ENCODE data around the gene DGCR8.

DGCR8 gene

GRCh38 chr22:20071524-20071972 lies 8.5 kb upstream of the DGCR8 start:
- H3K27me3 ChIP-seq (ENCODE audit: insufficient read depth, low read length), result 0 out of 2 replicates have a peak, but pooled peaks cover 2% of the 10 kb centered on the region
- H3K4me3 ChIP-seq (ENCODE audit: low read length), result no peak overlapping the region
- no peak overlapping the region for H3K9ac ChIP-seq (ENCODE audit: low read depth, low read length)
- no peaks in the 10 kb centered on the region for H3K9me3 ChIP-seq (ENCODE audit: insufficient read depth, low read depth, low read length)
- no peaks in the 10 kb centered on the region for H3K36me3 ChIP-seq (ENCODE audit: insufficient read depth, low read length)
- H3K27ac ChIP-seq (ENCODE audit: low read depth, low read length), result no peak overlapping the region
- H3K4me1 ChIP-seq (ENCODE audit: insufficient read depth, low read length), result no peaks in the 10 kb centered on the region
- 90% methylated on average over 8 of the region's 8 CpGs for WGBS

GRCh38 chr22:20076627-20077172 lies 3.3 kb upstream of the DGCR8 start:
- Histone ChIP-seq H3K27me3 (ENCODE audit: insufficient read depth, low read length) (no peaks in the 10 kb centered on the region), H3K9me3 (ENCODE audit: insufficient read depth, low read depth, low read length) (no peaks in the 10 kb centered on the region), H3K27ac (ENCODE audit: low read depth, low read length) (no peak overlapping the region), H3K4me3 (ENCODE audit: low read length) (no peak overlapping the region), H3K9ac (ENCODE audit: low read depth, low read length) (no peak overlapping the region), H3K4me1 (ENCODE audit: insufficient read depth, low read length) (peaks cover 6% of the 10 kb centered on the region; the same call in 1 of the 2 replicates), H3K36me3 (ENCODE audit: insufficient read depth, low read length) (peaks cover 4% of the 10 kb centered on the region; the same call in 1 of the 2 replicates)
- WGBS, result 88% methylated on average over 6 of the region's 6 CpGs

GRCh38 chr22:20080445-20080775 lies 369 bp downstream of the DGCR8 start:
- Histone ChIP-seq H3K27ac (ENCODE audit: low read depth, low read length) (peak overlapping the region; percentile 94), H3K9me3 (ENCODE audit: insufficient read depth, low read depth, low read length) (no peaks in the 10 kb centered on the region), H3K36me3 (ENCODE audit: insufficient read depth, low read length) (peaks cover 11% of the 10 kb centered on the region), H3K4me3 (ENCODE audit: low read length) (peak overlapping the region; percentile 97), H3K9ac (ENCODE audit: low read depth, low read length) (peak overlapping the region; percentile 97), H3K4me1 (ENCODE audit: insufficient read depth, low read length) (peaks cover 18% of the 10 kb centered on the region), H3K27me3 (ENCODE audit: insufficient read depth, low read length) (no peaks in the 10 kb centered on the region)
- under 1% methylated on average over 34 of the region's 34 CpGs for WGBS

- peaks cover 17% of the 10 kb centered on the region for H3K36me3 ChIP-seq (ENCODE audit: insufficient read depth, low read length)
- peak overlapping the region; percentile 97 for H3K9ac ChIP-seq (ENCODE audit: low read depth, low read length)
- H3K4me1 ChIP-seq (ENCODE audit: insufficient read depth, low read length), result peaks cover 18% of the 10 kb centered on the region
- H3K4me3 ChIP-seq (ENCODE audit: low read length), result peak overlapping the region; percentile 97
- WGBS, result 17% methylated on average over 27 of the region's 27 CpGs
- H3K27me3 ChIP-seq (ENCODE audit: insufficient read depth, low read length), result no peaks in the 10 kb centered on the region
- peak overlapping the region; percentile 94 for H3K27ac ChIP-seq (ENCODE audit: low read depth, low read length)
- H3K9me3 ChIP-seq (ENCODE audit: insufficient read depth, low read depth, low read length), result no peaks in the 10 kb centered on the region
These were observed 974 bp downstream of the DGCR8 start for GRCh38 chr22:20080776-20081654.

DNA sequence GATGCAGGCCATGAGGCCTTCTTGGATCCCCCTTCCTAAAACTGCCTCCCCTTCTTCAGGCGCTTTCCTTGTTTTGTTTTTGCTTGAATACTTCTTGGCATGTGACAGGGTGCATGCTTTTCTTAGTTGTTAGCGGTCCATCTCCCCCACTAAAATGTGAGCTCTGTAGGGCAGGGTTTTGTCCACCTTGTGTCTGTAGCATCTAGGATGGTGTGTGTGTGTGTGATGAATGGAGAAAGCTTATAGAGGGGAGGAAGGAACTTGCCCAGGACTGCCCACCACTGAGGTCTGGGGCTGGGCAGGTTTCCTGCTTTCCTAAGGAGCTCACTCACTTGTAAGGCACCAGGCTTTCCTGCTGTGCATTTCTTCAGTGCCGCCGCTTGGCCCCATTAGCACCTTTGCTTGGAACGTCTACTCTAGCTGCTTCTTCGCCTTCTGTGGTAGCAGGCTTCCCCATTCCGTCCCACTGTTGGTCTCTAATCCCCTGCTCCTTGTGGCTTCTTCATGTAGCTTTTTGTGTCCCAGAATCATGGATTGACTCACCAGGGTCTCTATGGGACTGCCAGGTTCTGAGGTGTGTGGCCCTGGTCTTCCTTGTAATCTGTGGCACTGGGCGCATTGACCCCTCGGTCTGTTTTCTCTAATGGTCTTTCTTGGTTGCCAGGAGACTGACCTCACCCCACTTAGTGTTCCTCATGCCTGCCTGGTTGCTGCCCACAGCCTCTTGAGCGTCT lies 3.3 kb downstream of the DGCR8 start:
- Histone ChIP-seq H3K36me3 (ENCODE audit: insufficient read depth, low read length) (peaks cover 40% of the 10 kb centered on the region), H3K9ac (ENCODE audit: low read depth, low read length) (peak overlapping the region; percentile 32; the same call in 1 of the 2 replicates), H3K27me3 (ENCODE audit: insufficient read depth, low read length) (no peaks in the 10 kb centered on the region), H3K27ac (ENCODE audit: low read depth, low read length) (no peak overlapping the region), H3K4me1 (ENCODE audit: insufficient read depth, low read length) (peaks cover 18% of the 10 kb centered on the region), H3K4me3 (ENCODE audit: low read length) (no peak overlapping the region), H3K9me3 (ENCODE audit: insufficient read depth, low read depth, low read length) (no peaks in the 10 kb centered on the region)
- 81% methylated on average over 10 of the region's 10 CpGs for WGBS

GRCh38 chr22:20083891-20084546 lies 4.0 kb downstream of the DGCR8 start:
- Histone ChIP-seq H3K4me3 (ENCODE audit: low read length) (no peak overlapping the region), H3K36me3 (ENCODE audit: insufficient read depth, low read length) (peaks cover 47% of the 10 kb centered on the region), H3K27ac (ENCODE audit: low read depth, low read length) (no peak overlapping the region), H3K27me3 (ENCODE audit: insufficient read depth, low read length) (no peaks in the 10 kb centered on the region), H3K4me1 (ENCODE audit: insufficient read depth, low read length) (peaks cover 18% of the 10 kb centered on the region), H3K9ac (ENCODE audit: low read depth, low read length) (0 out of 2 replicates have a peak overlapping the region, but pooled peaks have one; percentile 2), H3K9me3 (ENCODE audit: insufficient read depth, low read depth, low read length) (no peaks in the 10 kb centered on the region)
- WGBS, result 95% methylated on average over 10 of the region's 10 CpGs

- H3K9ac ChIP-seq (ENCODE audit: low read depth, low read length), result peak overlapping the region; percentile 56
- H3K27me3 ChIP-seq (ENCODE audit: insufficient read depth, low read length), result no peaks in the 10 kb centered on the region
- H3K4me3 ChIP-seq (ENCODE audit: low read length), result no peak overlapping the region
- no peaks in the 10 kb centered on the region for H3K9me3 ChIP-seq (ENCODE audit: insufficient read depth, low read depth, low read length)
- H3K27ac ChIP-seq (ENCODE audit: low read depth, low read length), result peak overlapping the region; percentile 39; the same call in 1 of the 2 replicates
- 80% methylated on average over 23 of the region's 23 CpGs for WGBS
- H3K36me3 ChIP-seq (ENCODE audit: insufficient read depth, low read length), result peaks cover 55% of the 10 kb centered on the region
- peaks cover 18% of the 10 kb centered on the region for H3K4me1 ChIP-seq (ENCODE audit: insufficient read depth, low read length)
These were observed 4.7 kb downstream of the DGCR8 start for GRCh38 chr22:20084547-20085413.

DNA sequence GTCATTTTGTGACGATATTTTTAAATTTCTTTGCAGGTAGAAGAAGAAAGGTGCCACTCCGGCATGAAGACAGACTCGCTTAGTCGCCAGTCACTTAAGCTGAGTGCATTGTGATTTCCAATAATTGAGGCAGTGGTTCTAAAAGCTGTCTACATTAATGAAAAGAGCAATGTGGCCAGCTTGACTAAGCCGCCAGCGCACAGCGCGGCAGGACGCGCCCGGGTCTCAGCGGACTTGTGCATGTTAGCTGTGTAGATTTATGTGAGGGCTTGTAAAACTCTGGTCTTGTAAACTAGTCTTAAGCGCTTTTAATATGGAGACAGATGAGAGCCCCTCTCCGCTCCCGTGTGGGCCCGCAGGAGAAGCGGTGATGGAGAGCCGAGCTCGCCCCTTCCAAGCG lies 5.6 kb downstream of the DGCR8 start:
- no peaks in the 10 kb centered on the region for H3K9me3 ChIP-seq (ENCODE audit: insufficient read depth, low read depth, low read length)
- H3K9ac ChIP-seq (ENCODE audit: low read depth, low read length), result no peak overlapping the region; the same call in 1 of the 2 replicates
- peaks cover 64% of the 10 kb centered on the region for H3K36me3 ChIP-seq (ENCODE audit: insufficient read depth, low read length)
- no peaks in the 10 kb centered on the region for H3K27me3 ChIP-seq (ENCODE audit: insufficient read depth, low read length)
- no peak overlapping the region for H3K4me3 ChIP-seq (ENCODE audit: low read length)
- no peak overlapping the region for H3K27ac ChIP-seq (ENCODE audit: low read depth, low read length)
- peaks cover 18% of the 10 kb centered on the region for H3K4me1 ChIP-seq (ENCODE audit: insufficient read depth, low read length)
- 96% methylated on average over 20 of the region's 20 CpGs for WGBS

- H3K27ac ChIP-seq (ENCODE audit: low read depth, low read length), result no peak overlapping the region
- H3K36me3 ChIP-seq (ENCODE audit: insufficient read depth, low read length), result peaks cover 69% of the 10 kb centered on the region
- no peak overlapping the region for H3K4me3 ChIP-seq (ENCODE audit: low read length)
- 97% methylated on average over 24 of the region's 24 CpGs for WGBS
- no peaks in the 10 kb centered on the region for H3K9me3 ChIP-seq (ENCODE audit: insufficient read depth, low read depth, low read length)
- no peak overlapping the region for H3K9ac ChIP-seq (ENCODE audit: low read depth, low read length)
- peaks cover 18% of the 10 kb centered on the region for H3K4me1 ChIP-seq (ENCODE audit: insufficient read depth, low read length)
- no peaks in the 10 kb centered on the region for H3K27me3 ChIP-seq (ENCODE audit: insufficient read depth, low read length)
These were observed 6.1 kb downstream of the DGCR8 start for GRCh38 chr22:20086101-20086599.

GRCh38 chr22:20086763-20087162 lies 6.7 kb downstream of the DGCR8 start:
- Histone ChIP-seq H3K27ac (ENCODE audit: low read depth, low read length) (no peak overlapping the region), H3K9ac (ENCODE audit: low read depth, low read length) (no peak overlapping the region), H3K36me3 (ENCODE audit: insufficient read depth, low read length) (peaks cover 70% of the 10 kb centered on the region), H3K27me3 (ENCODE audit: insufficient read depth, low read length) (no peaks in the 10 kb centered on the region), H3K4me3 (ENCODE audit: low read length) (no peak overlapping the region), H3K9me3 (ENCODE audit: insufficient read depth, low read depth, low read length) (no peaks in the 10 kb centered on the region), H3K4me1 (ENCODE audit: insufficient read depth, low read length) (peaks cover 12% of the 10 kb centered on the region)
- WGBS, result 97% methylated on average over 5 of the region's 5 CpGs

Measured in HUES64 (cell line).